Measurements from ENCODE around the gene HDAC9.

HDAC9 gene

DNA sequence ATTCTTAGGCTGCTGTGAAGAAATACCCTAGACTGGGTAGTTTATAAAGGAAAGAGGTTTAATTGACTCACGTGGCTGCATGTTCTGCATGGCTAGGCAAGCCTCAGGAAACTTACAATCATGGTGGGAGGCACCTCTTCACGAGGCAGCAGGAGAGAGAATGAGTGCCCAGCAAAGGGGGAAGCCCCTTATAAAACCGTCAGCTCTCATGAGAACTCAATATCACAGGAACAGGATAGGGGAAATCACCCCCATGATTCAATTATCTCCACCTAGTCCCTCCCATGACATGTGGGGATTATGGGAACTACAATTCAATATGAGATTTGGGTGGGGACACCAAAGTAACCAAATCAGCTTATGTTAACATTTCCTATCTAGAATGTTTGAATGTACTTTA lies 362.7 kb downstream of the HDAC9 start:
- DNase-seq = no peak

DNA sequence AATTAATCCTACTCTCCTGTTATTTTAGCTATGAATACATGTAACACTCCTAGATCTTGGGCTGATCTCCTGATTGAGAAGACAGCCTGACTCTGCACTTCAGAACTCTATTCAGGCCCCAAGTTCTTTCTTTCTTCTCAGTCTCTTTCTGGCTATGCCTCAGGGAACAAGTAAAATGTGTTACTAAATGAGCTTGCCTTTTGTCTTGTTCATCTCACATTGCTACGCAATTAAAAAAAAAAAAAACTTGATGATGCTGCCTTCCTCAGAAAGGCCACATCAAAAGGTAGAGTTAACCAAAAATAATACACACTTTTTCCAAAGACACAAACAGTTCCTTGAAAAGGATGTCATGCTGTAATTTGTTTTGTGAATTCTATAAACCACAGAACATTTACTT lies 363.8 kb downstream of the HDAC9 start:
- no peak for DNase-seq

DNA sequence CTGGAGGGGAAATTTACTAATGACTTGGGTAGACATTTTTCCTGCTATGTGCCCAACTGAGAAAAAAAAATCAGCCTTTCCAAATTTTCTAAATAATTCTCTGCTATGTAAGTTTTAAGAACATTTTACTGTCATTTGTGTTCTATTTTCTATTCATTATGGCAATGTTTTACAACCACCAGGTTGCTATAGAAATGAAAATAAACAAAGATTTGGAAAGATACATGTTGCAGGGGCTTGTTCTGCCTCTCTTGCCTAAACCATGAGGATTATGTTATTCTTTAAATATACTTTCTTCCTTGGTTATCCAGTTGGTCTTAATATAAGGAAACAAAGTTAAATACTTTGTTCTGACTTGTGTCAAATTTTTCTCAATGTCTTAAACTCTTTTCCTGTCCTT lies 364.7 kb downstream of the HDAC9 start:
- no peak for DNase-seq

DNA sequence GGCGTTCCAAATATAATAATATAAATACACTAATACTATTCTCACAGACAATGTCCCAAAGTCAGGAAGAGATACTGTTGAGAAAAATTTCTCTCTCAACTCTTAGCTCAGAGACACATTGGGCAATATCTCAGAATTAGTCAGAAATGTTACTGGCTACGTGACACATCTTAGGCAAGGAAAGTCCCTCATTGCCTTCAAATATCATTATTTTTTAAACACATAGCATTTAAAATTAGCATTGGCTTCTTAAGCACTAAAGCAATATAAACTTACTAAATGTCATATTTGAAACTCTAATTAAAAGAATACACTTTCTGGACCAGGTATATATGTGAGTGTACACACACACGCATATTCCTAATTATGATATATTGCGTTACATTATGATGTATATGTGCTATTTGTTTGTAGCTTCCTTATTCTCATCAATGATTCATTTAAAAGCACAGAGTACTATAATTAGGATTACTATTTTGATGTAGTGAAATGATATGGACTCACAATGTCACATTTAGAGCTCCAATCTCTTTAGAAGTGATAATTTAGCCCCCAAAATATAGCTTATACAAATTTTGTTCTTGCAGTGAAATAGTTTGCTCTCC lies 366.1 kb downstream of the HDAC9 start:
- DNase-seq = no peak

DNA sequence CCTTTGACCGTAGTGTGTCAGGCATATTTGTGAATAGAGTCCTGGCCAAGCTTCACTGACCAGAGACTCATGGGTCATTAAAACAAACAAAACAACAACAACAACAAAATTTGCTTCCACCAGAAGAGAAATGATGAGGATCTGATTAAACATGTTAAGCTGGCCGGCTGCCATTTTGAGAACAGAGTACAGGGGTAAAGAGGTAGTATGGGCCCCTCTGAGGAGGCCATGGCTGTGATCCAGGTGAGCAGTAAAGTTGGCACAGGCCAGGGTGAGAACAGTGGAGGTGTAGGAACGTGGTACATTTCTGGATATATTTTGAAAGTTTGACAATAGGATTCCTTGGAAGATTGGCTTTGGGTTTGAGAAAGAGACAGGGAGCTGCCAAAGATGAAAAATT lies 369.4 kb downstream of the HDAC9 start:
- no peak for DNase-seq

DNA sequence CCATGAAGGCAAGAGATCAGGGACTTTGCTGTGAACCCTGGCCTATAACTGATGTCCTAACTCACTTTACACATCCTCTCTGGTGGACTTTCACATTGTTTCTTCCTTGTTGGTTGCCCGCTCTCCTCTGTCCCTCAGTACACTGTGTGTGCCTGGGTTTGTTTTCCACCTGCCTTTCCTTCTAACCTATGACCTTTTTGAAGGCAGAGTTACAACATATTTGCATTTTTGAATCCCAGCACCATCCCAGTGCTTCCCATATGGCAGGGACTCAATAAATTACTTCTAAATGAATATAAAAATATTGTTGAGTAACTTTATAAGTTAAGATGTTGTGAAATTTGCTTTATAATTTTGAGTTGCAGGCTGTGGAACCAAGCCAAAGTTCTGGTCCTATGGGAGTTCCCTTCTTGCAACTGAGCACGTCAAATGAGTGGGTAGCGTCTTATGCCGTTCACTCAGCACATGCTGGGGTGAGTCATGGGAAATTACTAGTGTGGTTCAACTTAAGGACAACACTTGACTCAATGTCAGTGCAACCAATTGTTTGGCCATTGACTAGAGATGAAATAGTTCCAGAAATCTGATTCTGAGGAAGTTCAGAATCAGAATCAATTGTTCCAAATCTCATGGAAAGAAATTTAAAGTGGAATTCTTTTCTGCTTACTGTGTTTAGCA lies 370.9 kb downstream of the HDAC9 start:
- DNase-seq = no peak

DNA sequence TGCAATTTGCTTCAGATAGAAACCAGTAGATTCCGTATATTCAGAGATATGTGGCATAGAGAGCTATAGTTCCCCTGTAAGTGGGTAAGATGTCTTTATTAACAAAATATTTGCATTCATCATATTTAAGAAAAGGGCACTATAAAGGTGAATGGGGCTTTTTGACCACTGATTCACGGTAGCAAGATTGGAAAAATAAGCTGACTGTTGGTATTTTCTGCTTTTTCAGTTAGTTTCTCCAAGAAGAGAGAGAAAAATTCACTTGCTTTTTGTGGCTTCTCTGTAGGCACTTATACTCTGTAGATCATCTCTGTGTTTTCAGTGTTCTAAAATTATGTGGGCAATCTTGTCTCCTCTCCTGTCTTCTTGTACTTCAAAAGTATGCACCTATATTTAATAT lies 376.8 kb downstream of the HDAC9 start:
- no peak for DNase-seq

DNA sequence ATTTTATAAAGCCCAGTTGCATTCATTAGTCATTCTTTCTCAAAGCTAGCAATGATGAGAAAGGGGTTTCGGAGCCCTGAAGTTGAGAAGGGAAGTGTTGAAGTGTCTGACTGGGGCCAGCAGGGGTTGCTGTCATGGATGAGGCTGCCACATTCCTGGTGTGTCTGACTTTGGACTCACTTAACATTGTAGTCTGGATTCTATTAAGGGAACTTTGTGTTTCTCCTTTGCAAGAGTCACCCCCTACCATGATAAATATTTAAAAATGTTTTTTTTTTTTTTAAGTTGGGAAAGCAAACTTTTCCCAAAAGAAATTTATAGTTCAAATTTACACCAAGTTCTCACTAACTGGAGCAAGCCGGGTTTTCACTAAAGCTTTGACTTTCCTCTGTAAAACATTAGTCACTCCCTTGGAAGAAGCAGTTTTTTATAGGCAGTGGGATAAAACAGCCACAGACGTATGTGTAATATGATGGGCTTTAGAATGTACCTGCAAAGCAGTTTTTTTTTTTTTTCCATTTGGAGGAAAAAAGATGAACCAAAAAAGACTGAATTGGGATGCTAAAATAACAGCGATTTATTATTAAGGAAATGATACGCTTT lies 378.3 kb downstream of the HDAC9 start:
- DNase-seq = no peak

DNA sequence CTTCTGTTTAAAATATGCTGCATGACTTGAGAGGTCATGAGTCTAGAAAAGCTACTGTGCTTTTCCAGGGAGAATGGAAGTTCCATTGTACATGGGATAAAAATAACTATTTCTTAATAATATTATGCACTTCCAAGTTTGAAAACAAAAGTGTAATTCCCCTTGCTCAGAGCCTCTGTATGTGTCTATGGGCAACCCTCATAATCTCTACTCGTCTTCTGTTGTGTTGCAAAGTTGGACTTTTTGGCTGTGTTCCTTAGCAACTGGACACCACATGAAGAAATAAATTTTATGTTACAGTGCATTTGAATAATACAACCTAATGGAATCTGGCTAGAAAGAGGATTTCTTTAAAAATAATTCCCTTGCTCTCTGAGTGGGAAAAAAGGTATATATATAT lies 379.3 kb downstream of the HDAC9 start:
- DNase-seq = no peak

DNA sequence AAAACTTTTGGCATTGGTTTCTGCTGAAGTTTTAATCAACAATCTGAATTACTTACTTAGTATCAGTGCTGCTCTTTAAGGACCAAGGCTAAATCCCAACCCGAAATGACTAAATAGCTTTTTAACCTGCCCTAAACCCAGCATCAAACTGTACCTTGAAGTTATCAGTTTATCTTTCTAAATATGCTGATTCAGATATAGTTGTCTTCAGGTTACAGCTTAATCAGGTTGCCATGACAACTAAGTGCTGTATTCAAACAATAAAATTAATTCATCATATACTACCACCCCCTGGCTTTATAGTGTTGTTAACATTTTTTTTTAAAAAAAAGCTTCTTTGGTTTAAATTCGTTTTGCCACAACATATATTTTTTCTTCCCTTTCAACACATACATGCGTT lies 382.3 kb downstream of the HDAC9 start:
- DNase-seq = no peak

DNA sequence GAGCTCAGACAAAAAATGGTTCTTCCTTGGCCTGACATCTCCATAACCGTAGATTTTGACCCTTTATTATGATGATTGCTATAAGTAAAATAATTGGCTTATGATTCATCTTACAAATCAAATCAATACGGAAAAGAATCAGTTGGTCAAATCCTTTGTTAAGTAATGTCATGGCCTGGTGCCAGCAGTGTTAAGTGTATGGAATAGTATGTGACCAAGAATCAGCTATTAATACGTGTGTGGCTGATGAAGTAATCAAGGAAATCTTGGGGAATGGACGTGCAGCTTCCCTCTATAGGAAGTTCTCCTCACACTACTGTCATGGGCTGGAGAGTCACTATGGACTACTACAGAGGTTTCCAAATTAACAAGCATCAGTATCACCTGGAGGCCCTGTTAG lies 391.3 kb downstream of the HDAC9 start:
- no peak for DNase-seq

DNA sequence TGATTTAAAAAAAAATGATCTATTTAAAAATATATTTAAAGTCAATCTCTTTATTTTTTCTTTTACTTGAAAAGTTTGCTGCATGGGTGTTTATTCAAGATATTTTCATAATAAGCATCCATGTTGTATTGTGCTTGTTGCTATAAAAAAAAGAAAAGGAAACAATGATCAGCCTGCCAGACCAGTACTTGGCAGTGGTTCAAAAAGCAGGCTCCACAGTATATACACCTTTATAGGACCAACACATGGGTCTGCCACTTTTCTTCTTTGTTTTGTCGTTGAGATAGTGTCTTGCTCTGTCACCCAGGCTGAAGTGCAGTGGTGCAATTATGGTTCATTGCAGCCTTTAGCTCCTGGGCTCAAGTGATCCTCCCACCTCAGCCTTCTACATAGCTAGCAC lies 393.9 kb downstream of the HDAC9 start:
- DNase-seq = no peak

DNA sequence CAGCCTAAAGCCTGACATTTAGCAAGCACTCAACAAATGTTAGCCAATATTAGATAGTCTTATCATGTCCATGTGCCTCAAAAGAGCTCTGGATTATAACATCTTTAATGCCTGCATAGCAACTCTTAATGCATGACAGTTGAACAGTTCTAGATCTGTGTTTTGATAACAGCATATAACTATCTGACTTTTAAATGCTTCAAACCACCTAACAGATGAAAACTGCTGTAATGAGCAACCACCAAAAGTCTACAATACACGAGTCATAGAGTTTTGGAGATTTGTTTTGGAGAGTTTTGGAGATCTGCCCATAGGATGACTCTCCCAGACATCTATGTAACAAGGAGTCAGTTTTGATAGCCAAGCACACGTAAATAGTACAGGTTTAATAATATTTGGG lies 394.6 kb downstream of the HDAC9 start:
- DNase-seq = no peak

DNA sequence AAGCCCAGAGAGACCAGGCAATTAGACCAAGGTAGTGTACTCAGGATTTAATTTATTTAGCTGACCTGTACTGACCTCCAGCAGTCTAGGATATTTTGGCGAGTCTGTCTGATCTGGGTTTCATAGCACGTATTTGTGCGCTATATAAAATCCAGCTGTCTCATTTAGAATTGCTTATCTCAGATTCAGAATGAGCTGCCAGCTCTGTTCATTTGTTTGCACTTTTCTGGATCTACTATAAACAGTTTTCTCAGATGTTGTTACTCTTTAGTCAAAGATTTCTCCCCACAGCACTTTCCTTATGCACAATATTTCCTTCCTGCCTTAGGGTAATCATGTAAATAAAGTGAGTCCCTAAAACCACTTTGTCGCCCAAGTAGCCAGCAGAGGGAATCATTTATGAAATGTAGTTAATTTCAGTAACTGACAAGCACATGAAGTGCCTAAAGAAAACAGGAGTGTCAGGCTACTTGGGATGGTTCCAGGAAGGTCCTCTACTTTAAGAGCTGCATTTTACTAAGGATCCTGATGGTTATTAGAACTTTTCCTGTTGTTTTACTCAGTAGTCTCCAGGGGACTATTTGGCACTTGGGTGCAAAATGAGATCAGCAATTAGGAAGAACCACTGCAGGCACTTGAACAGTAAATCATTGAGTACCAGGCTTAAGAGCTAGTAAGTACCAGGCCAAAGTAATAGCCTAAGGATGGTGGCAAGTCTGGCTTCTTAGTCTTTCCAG lies 395.5 kb downstream of the HDAC9 start:
- no peak for DNase-seq

DNA sequence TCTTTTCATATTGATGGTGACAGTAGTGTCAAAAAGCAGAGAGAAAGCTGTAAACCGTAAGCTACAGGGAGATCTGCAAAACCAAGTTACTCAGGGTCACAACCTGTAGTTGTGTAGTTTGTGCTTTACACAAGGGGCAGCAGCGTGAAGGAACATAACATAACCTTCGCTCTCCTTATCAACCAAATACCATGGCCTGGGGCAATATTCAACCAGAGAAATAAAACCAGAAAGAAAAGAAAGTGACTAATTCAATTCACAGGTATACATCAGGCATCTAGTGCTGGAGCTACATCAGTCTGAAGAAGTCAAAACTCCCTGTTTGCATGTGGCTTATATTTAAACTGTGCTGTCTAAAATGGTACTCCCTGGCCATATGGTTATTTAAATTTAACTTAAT lies 397.6 kb downstream of the HDAC9 start:
- no peak for DNase-seq

DNA sequence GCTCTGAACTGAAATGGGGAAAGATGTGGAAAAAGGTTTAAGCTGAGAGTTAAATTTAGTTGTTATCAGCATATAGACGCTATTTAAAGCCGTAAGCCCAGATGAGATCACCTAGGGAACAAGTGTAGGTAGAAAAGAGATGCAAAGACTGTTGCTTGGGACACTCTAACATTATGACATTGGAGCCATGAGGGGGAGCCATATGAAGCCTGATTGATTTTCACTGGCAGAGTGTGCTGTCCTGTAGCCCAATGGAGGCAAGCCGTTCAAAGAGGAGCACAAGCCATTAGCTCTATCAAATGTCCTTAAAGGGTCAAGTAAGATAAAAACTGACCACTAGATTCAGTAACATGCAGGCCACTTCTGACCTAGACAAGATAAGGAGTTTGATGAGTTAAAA lies 398.6 kb downstream of the HDAC9 start:
- DNase-seq = no peak

DNA sequence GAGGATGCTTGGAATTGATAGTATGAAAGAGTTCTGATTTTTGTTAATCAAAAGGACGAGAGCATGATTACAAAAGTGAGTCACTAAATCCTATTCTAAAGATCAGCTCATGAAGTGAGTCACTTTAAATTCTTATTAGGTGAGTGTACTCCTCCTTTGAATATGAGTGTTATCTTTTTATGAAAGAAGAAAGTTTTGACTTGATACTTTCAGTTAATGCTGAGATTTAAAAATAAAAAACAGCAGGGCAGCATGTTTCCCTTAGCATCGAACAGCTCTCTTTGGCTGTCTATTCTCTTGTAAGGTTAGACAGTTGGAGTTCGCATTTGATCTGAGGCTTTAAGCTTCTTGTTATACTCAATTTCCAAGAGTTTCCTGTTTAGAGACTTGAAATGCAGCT lies 399.9 kb downstream of the HDAC9 start:
- DNase-seq = no peak

DNA sequence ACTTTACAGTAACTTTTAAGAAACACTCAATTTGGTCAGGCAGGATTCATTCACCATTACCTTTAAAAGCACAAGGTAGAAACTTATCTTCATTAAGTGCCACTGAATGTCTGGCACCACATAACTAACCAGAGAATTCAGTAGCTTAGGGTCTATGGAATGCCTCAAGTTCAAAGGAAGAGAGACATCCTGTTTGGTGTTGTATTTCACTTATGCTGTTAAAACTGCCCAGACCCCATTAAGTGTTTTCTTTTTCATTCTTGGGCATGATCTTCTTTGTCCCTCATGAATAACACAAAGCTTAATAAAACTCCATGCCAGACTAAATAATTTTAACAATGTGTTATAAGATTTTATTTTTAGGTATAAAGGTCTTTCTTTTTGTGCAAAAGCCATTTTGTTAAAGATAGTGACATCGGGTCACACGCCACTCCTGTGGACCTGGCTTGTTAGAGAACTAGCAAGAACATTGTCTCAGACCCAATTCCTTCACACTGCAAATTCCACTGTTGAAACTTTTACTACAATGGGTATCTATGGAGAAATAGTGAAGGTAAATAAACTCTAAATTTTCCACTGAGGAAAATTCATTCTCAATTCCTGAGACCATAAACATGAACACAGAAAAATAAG lies 400.9 kb downstream of the HDAC9 start:
- DNase-seq = no peak

DNA sequence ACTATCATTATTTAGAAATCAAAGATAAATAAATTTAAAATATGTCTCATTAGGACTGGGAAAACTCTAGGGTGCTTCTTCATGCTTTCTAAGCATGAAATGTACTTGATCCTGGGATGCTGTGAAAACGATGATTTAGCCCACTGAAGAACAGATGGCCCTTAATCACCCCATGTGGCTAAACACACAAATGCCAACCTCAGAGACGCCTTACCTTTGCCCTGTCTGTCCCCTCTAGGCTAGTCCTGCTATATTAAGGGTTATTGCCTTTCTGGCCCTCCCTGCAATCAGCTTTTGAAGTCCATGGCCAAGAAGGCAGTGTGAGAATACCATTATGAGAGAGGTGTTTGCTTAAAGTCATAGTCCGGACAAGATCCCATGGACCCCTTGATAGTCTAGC lies 404.7 kb downstream of the HDAC9 start:
- DNase-seq = no peak

DNA sequence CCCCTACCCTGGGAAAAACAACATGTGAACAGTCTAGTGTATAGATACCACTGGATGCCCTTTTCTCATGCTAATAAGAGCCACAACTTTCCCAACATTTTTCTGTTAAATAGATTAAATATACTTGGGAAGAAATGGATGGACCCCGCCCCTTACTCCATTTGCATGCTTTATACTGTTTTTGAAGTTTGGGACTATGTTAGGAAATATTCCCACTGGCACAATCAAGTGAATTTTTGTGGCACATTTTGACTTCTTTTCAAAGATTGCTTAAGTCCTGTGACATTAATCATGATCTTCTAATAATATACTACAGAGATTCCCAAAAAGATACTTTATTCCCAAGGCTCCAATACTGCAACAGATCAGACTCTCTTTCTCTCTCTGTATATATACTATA lies 405.3 kb downstream of the HDAC9 start:
- no peak for DNase-seq

DNA sequence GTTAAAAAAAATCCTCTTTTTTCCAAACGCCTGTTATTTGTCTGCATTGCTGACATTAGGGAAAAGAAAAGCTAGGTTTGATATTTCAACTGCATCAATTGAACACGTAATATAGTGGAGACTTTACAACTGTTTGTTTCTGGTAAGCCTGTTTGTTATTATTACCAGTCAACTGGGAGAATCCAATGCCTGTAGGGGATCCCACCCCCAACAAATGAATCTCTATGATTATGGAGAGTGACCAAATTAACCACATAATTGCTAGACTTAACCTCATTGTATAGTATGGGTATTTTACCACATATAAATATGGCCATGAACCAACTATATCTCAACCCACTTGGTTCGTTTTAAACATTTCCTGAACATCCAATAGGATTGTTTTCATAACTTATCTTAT lies 405.8 kb downstream of the HDAC9 start:
- DNase-seq = no peak

DNA sequence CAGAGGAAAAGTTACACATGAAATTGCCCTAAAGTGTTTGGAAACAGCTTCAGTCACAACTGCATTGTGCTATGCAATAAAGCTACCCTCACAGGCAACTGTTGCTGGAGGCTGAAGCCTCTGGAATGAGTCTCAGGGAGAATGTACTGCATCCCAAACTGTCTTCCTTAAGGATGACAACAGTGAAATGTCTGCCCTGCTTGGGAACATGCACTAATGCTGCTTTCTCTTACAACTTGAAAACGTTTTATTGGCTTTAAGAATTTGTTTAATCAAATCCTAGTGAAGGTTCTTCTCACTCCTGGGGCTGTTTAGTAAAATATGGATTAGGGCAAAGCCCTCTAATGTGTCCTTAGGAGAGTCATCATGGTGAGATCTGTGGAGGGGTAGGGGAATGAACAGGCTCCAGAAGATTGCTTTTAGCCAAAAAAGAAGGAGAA lies 406.5 kb downstream of the HDAC9 start:
- no peak for DNase-seq

DNA sequence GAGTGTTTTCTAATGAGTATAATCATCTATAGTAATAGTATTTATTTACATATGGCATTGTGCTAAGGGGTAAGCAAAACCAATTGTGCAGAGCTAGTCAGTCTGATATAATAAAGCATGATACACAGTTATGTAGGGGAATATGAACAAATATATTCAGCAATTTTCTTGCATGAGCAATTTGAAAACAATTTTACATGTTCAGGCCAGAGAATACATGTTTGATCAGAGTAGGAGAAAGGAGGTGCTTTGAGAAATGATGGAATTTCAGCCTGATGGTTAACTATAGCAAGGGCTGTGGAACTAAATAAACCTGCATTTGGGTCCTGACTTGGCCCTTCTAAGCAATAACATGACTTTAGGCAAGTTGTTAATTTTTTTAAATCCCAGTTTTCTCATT lies 407.3 kb downstream of the HDAC9 start:
- DNase-seq = no peak

DNA sequence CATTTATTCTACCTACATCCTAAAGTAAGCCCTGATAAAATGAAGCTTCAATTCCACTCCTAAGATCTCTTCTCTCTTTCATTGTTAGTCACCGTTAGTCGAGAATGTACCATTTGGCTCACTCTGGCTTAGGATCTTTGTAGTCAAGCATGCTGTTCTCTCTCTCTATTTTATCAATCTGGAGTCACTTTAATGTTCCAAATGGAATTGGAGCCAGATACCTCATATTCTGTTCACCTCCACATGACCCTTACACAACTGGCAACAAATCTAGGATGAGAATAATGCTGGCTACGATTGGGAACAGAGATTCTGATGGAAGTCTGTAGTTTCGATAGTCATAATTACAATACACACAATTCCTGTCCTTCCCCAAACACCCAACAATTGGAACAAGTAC lies 408.1 kb downstream of the HDAC9 start:
- no peak for DNase-seq
